Myocyte (in vitro differentiated cells): ENCODE data around the gene LRP5. TPM values are rescaled to one million over a fixed set of nuclear protein-coding genes. Genes with fewer than 3 reads are reported as not detected.
A peak's percentile ranks its signal among the peaks of the same experiment; 100 is the strongest.

Experiments used
- DNase-seq: peaks from one replicate; pipeline ENCODE4 v3.0.0-alpha.2; 2012; ENCODE audit warnings: low read depth
- polyA plus RNA-seq: library from polyadenylated mRNA; unstranded; fragments of >200 nt; gene quantifications from one replicate; pipeline ENCODE4 v1.2.1, GENCODE V29; 2012; ENCODE audit warnings: missing spikeins
- total RNA-seq: library from RNA; depleted of rRNA; stranded (reverse); fragments of >200 nt; gene quantifications from 2 replicates; pipeline ENCODE4 v1.2.3, GENCODE V29; 2014

The LRP5 gene
- 48.8 and 67.2 TPM in 2 replicates for total RNA-seq
- 38.2 TPM for polyA plus RNA-seq

GRCh38 chr11:68312117-68312779 lies at the start of gene LRP5:
Gene LRP5 (plus strand): TSS chr11:68312591. CDS start chr11:68312715, 124 bp downstream.
- no peak for DNase-seq

GRCh38 chr11:68263444-68264035 lies 48.9 kb upstream of the LRP5 start:
- DNase-seq = peak; percentile 81

- DNase-seq = no peak
Measured at GRCh38 chr11:68264244-68264643, 48.1 kb upstream of the LRP5 start.

GRCh38 chr11:68264741-68265540 lies 47.5 kb upstream of the LRP5 start:
- no peak for DNase-seq

- no peak for DNase-seq
Measured at GRCh38 chr11:68266121-68266891, 46.1 kb upstream of the LRP5 start.

GRCh38 chr11:68266936-68267880 lies 45.2 kb upstream of the LRP5 start:
- no peak for DNase-seq

GRCh38 chr11:68267881-68268240 lies 44.5 kb upstream of the LRP5 start:
- DNase-seq = no peak

GRCh38 chr11:68269414-68270081 lies 42.8 kb upstream of the LRP5 start:
- peak; percentile 87 for DNase-seq

GRCh38 chr11:68270196-68271022 lies 42.0 kb upstream of the LRP5 start:
- DNase-seq = peak; percentile 50

GRCh38 chr11:68271023-68271780 lies 41.2 kb upstream of the LRP5 start:
- peak; percentile 84 for DNase-seq

- DNase-seq = peak; percentile 96
Measured at GRCh38 chr11:68271781-68272608, 40.4 kb upstream of the LRP5 start, which contains the start of gene C11orf24. Gene C11orf24 (minus strand): TSS chr11:68271973. CDS start chr11:68263767, 8,206 bp downstream.

- no peak for DNase-seq
Measured at GRCh38 chr11:68273026-68273738, 39.2 kb upstream of the LRP5 start.

- DNase-seq = no peak
Measured at GRCh38 chr11:68274306-68274705, 38.1 kb upstream of the LRP5 start.

GRCh38 chr11:68275721-68276507 lies 36.5 kb upstream of the LRP5 start:
- no peak for DNase-seq

GRCh38 chr11:68276861-68277260 lies 35.5 kb upstream of the LRP5 start:
- DNase-seq = no peak

GRCh38 chr11:68279676-68280075 lies 32.7 kb upstream of the LRP5 start:
- no peak for DNase-seq
